Measurements from ENCODE around the gene PIEZO1. TPM values are rescaled to one million over a fixed set of nuclear protein-coding genes. Genes with fewer than 3 reads are reported as not detected.

Gene PIEZO1
- total RNA-seq, 2 donors from 2014 or later = 84.1 to 97.0 TPM

- peaks cover 16% of the 10 kb centered on the region for H3K36me3 Mint-ChIP-seq (ENCODE audit: low read depth)
- peaks cover 2% of the 10 kb centered on the region for H3K4me1 ChIP-seq (ENCODE audit: control insufficient read depth, insufficient read depth, low read length)
Measured at GRCh38 chr16:88803264-88803987, 18.4 kb upstream of the PIEZO1 start, which contains the start of gene CDT1. CDT1 (plus strand) TSS chr16:88803789; CDS start chr16:88803832, 43 bp downstream.

GRCh38 chr16:88800277-88800592 lies 15.2 kb upstream of the PIEZO1 start:
- Histone ChIP-seq H3K27me3 (ENCODE audit: control insufficient read depth, insufficient read depth, low read length, poor library complexity, severe bottlenecking) (no peaks in the 10 kb centered on the region), H3K4me3 (ENCODE audit: low read length) (no peak overlapping the region), H3K9me3 (ENCODE audit: control insufficient read depth, low read length) (no peaks in the 10 kb centered on the region), H3K36me3 (ENCODE audit: control insufficient read depth, insufficient read depth, low read length) (no peaks in the 10 kb centered on the region), H3K27ac (ENCODE audit: low read depth, low read length) (no peak overlapping the region), H3K4me1 (ENCODE audit: control insufficient read depth, insufficient read depth, low read length) (peaks cover under 1% of the 10 kb centered on the region), H3K9ac (ENCODE audit: extremely low read depth, low read length, poor library complexity, severe bottlenecking) (no peak overlapping the region)
- 86 to 92% methylated on average over 4 to 6 of the region's 6 CpGs for WGBS, 2 experiments (ENCODE audit: insufficient coverage in 1 of 2, insufficient read length in 1 of 2)
- Mint-ChIP-seq H3K27me3 (ENCODE audit: insufficient read depth) (peaks cover 3% of the 10 kb centered on the region), H3K9me3 (no peaks in the 10 kb centered on the region), H3K4me1 (no peaks in the 10 kb centered on the region), H3K27ac (no peak overlapping the region), H3K36me3 (ENCODE audit: low read depth) (peaks cover 3% of the 10 kb centered on the region), H3K4me3 (no peak overlapping the region)
- no peak for DNase-seq
- TF ChIP-seq CTCF (conservative IDR thresholded peaks at IDR 0.05) = no peak

More at GRCh38 chr16:88803264-88803987, 18.4 kb upstream of the PIEZO1 start, which contains the start of gene CDT1:
- no peaks in the 10 kb centered on the region for H3K27me3 ChIP-seq (ENCODE audit: control insufficient read depth, insufficient read depth, low read length, poor library complexity, severe bottlenecking)
- Mint-ChIP-seq H3K4me1 (no peaks in the 10 kb centered on the region), H3K9me3 (no peaks in the 10 kb centered on the region), H3K27me3 (ENCODE audit: insufficient read depth) (peaks cover 3% of the 10 kb centered on the region), H3K4me3 (peak within 1 kb of the TSS; percentile 74), H3K27ac (peak within 1 kb of the TSS; percentile 82)
- H3K27ac ChIP-seq (ENCODE audit: low read depth, low read length) = peak within 1 kb of the TSS; percentile 44
- WGBS, 2 experiments (ENCODE audit: insufficient coverage in 1 of 2, insufficient read length in 1 of 2) = 0% methylated on average over 30 to 97 of the region's 98 CpGs
- peak within 1 kb of the TSS; percentile 88 for H3K4me3 ChIP-seq (ENCODE audit: low read length)
- H3K36me3 ChIP-seq (ENCODE audit: control insufficient read depth, insufficient read depth, low read length) = peaks cover 12% of the 10 kb centered on the region
- DNase-seq = peak; percentile 91
- peak within 1 kb of the TSS; percentile 70 for H3K9ac ChIP-seq (ENCODE audit: extremely low read depth, low read length, poor library complexity, severe bottlenecking)
- TF ChIP-seq CTCF (conservative IDR thresholded peaks at IDR 0.05) = no peak
- no peaks in the 10 kb centered on the region for H3K9me3 ChIP-seq (ENCODE audit: control insufficient read depth, low read length)

GRCh38 chr16:88799569-88800276 lies 14.7 kb upstream of the PIEZO1 start:
- Mint-ChIP-seq H3K4me1 (no peaks in the 10 kb centered on the region), H3K4me3 (no peak overlapping the region), H3K36me3 (ENCODE audit: low read depth) (peaks cover 3% of the 10 kb centered on the region), H3K9me3 (no peaks in the 10 kb centered on the region), H3K27ac (no peak overlapping the region), H3K27me3 (ENCODE audit: insufficient read depth) (peaks cover 3% of the 10 kb centered on the region)
- no peak for DNase-seq
- no peak overlapping the region for H3K4me3 ChIP-seq (ENCODE audit: low read length)
- no peak overlapping the region for H3K27ac ChIP-seq (ENCODE audit: low read depth, low read length)
- H3K9ac ChIP-seq (ENCODE audit: extremely low read depth, low read length, poor library complexity, severe bottlenecking) = no peak overlapping the region
- no peaks in the 10 kb centered on the region for H3K36me3 ChIP-seq (ENCODE audit: control insufficient read depth, insufficient read depth, low read length)
- H3K4me1 ChIP-seq (ENCODE audit: control insufficient read depth, insufficient read depth, low read length) = no peaks in the 10 kb centered on the region
- H3K27me3 ChIP-seq (ENCODE audit: control insufficient read depth, insufficient read depth, low read length, poor library complexity, severe bottlenecking) = no peaks in the 10 kb centered on the region
- 87 to 91% methylated on average over 14 to 17 of the region's 17 CpGs for WGBS, 2 experiments (ENCODE audit: insufficient coverage in 1 of 2, insufficient read length in 1 of 2)
- TF ChIP-seq CTCF (conservative IDR thresholded peaks at IDR 0.05) = no peak
- no peaks in the 10 kb centered on the region for H3K9me3 ChIP-seq (ENCODE audit: control insufficient read depth, low read length)

Measured in endodermal cell (in vitro differentiated cells).